ENCODE measurements around the gene LMBR1. TPM values are rescaled to one million over a fixed set of nuclear protein-coding genes. Genes with fewer than 3 reads are reported as not detected.

LMBR1 gene
- total and polyA plus RNA-seq, 4 donors = 11.2 to 35.7 (median 17.9) TPM

DNA sequence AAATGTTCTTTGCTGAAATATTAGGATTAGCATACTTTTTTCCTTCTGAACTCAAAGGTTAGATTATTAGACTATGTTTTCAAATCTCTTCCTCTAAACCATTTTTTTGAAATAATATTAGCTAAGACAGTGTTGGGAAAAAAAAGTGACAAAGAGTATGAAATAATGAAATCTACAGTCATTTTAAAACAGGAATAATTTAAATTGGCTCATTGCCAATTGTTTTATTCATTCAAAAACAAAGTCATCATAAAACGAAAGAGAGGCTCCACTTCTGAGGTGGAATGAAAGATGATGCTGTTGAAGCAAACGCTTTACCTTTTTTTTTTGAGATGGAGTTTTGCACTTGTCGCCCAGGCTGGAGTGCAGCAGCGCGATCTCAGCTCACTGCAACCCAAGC is 201.2 kb downstream of the LMBR1 start:
- no peaks in the 10 kb centered on the region for H3K9me3 ChIP-seq (ENCODE audit: control insufficient read depth in 4 of 4, low read length in 3 of 4)
- peaks cover 2 to 6% (median 3%) of the 10 kb centered on the region in 4 donors for H3K4me1 ChIP-seq (ENCODE audit: control insufficient read depth in 4 of 4, insufficient read depth in 4 of 4, low read length in 3 of 4)
- no peak for DNase-seq (ENCODE audit: low spot score)
- no peak overlapping the region for H3K4me3 ChIP-seq (ENCODE audit: low read depth in 1 of 3, low read length in 3 of 3)
- H3K9ac ChIP-seq (ENCODE audit: low read depth in 1 of 2, low read length in 2 of 2) = no peak overlapping the region
- H3K27ac ChIP-seq (ENCODE audit: low read depth in 1 of 2, low read length in 2 of 2) = no peak overlapping the region
- no peaks in the 10 kb centered on the region for H3K27me3 ChIP-seq (ENCODE audit: control insufficient read depth in 4 of 4, insufficient read depth in 4 of 4, low read length in 3 of 4)
- peaks cover 0 to 3% (median under 1%) of the 10 kb centered on the region in 4 donors for H3K36me3 ChIP-seq (ENCODE audit: control insufficient read depth in 4 of 4, insufficient read depth in 3 of 4, low read depth in 1 of 4, low read length in 3 of 4)
- TF ChIP-seq YY1 (IDR thresholded peaks at IDR 0.05) (no peak), GABPA (IDR thresholded peaks at IDR 0.05 in 1 of 2, conservative IDR thresholded peaks at IDR 0.05 in 1 of 2) (no peak)
- TF ChIP-seq, protein P1, sequence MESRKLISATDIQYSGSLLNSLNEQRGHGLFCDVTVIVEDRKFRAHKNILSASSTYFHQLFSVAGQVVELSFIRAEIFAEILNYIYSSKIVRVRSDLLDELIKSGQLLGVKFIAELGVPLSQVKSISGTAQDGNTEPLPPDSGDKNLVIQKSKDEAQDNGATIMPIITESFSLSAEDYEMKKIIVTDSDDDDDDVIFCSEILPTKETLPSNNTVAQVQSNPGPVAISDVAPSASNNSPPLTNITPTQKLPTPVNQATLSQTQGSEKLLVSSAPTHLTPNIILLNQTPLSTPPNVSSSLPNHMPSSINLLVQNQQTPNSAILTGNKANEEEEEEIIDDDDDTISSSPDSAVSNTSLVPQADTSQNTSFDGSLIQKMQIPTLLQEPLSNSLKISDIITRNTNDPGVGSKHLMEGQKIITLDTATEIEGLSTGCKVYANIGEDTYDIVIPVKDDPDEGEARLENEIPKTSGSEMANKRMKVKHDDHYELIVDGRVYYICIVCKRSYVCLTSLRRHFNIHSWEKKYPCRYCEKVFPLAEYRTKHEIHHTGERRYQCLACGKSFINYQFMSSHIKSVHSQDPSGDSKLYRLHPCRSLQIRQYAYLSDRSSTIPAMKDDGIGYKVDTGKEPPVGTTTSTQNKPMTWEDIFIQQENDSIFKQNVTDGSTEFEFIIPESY (IDR thresholded peaks at IDR 0.05) = no peak
- 88% methylated on average over 5 of the region's 5 CpGs for WGBS

DNA sequence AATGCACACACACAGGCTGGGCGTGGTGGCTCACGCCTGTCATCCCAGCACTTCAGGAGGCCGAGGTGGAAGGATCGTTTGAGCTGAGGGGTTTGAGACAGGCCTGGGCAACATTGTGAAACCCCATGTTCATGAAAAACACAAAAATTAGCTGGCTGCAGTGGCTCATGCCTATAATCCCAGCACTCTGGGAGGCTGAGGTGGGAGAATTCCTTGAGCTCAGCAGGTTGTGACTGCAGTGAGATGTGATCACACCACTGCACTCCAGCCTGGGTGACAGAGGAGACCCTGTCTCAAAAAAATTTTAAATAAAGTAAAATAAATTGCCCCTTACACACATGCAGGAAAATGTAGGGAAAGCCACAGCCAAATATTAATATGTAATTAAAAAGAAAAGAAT is 208.3 kb downstream of the LMBR1 start:
- DNase-seq (ENCODE audit: low spot score) = no peak
- peaks cover 4 to 19% (median 12%) of the 10 kb centered on the region in 4 donors for H3K36me3 ChIP-seq (ENCODE audit: control insufficient read depth in 4 of 4, insufficient read depth in 3 of 4, low read depth in 1 of 4, low read length in 3 of 4)
- WGBS = 93% methylated on average over 4 of the region's 4 CpGs

More for the DNA sequence above, 208.3 kb downstream of the LMBR1 start:
- no peaks in the 10 kb centered on the region for H3K9me3 ChIP-seq (ENCODE audit: control insufficient read depth in 4 of 4, low read length in 3 of 4)
- H3K4me3 ChIP-seq (ENCODE audit: low read depth in 1 of 3, low read length in 3 of 3) = no peak overlapping the region
- TF ChIP-seq NR2F2 (IDR thresholded peaks at IDR 0.05) (no peak), RAD21 (IDR thresholded peaks at IDR 0.05) (no peak), FOXA2 (IDR thresholded peaks at IDR 0.05) (no peak), SP1 (IDR thresholded peaks at IDR 0.05) (no peak), RXRA (IDR thresholded peaks at IDR 0.05) (no peak), EGR1 (IDR thresholded peaks at IDR 0.05; ENCODE audit: low read depth in 2 of 2) (no peak), TAF1 (conservative IDR thresholded peaks at IDR 0.05) (no peak), HNF4A (conservative IDR thresholded peaks at IDR 0.05) (no peak)
- TF ChIP-seq, protein P2, sequence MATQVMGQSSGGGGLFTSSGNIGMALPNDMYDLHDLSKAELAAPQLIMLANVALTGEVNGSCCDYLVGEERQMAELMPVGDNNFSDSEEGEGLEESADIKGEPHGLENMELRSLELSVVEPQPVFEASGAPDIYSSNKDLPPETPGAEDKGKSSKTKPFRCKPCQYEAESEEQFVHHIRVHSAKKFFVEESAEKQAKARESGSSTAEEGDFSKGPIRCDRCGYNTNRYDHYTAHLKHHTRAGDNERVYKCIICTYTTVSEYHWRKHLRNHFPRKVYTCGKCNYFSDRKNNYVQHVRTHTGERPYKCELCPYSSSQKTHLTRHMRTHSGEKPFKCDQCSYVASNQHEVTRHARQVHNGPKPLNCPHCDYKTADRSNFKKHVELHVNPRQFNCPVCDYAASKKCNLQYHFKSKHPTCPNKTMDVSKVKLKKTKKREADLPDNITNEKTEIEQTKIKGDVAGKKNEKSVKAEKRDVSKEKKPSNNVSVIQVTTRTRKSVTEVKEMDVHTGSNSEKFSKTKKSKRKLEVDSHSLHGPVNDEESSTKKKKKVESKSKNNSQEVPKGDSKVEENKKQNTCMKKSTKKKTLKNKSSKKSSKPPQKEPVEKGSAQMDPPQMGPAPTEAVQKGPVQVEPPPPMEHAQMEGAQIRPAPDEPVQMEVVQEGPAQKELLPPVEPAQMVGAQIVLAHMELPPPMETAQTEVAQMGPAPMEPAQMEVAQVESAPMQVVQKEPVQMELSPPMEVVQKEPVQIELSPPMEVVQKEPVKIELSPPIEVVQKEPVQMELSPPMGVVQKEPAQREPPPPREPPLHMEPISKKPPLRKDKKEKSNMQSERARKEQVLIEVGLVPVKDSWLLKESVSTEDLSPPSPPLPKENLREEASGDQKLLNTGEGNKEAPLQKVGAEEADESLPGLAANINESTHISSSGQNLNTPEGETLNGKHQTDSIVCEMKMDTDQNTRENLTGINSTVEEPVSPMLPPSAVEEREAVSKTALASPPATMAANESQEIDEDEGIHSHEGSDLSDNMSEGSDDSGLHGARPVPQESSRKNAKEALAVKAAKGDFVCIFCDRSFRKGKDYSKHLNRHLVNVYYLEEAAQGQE (IDR thresholded peaks at IDR 0.05) = no peak
- TF ChIP-seq, protein P1 (IDR thresholded peaks at IDR 0.05) = no peak
- H3K27me3 ChIP-seq (ENCODE audit: control insufficient read depth in 4 of 4, insufficient read depth in 4 of 4, low read length in 3 of 4) = no peaks in the 10 kb centered on the region
- no peak overlapping the region for H3K27ac ChIP-seq (ENCODE audit: low read depth in 1 of 2, low read length in 2 of 2)
- no peak overlapping the region for H3K9ac ChIP-seq (ENCODE audit: low read depth in 1 of 2, low read length in 2 of 2)
- H3K4me1 ChIP-seq (ENCODE audit: control insufficient read depth in 4 of 4, insufficient read depth in 4 of 4, low read length in 3 of 4) = no peaks in the 10 kb centered on the region
